T-helper 22 cell (primary cell): ENCODE results near the gene PDZD4.

Experiments
- DNase-seq: peaks from one replicate; pipeline ENCODE4 v3.0.0-alpha.2; 2020; ENCODE audit warnings: low read depth

PDZD4 gene

DNA sequence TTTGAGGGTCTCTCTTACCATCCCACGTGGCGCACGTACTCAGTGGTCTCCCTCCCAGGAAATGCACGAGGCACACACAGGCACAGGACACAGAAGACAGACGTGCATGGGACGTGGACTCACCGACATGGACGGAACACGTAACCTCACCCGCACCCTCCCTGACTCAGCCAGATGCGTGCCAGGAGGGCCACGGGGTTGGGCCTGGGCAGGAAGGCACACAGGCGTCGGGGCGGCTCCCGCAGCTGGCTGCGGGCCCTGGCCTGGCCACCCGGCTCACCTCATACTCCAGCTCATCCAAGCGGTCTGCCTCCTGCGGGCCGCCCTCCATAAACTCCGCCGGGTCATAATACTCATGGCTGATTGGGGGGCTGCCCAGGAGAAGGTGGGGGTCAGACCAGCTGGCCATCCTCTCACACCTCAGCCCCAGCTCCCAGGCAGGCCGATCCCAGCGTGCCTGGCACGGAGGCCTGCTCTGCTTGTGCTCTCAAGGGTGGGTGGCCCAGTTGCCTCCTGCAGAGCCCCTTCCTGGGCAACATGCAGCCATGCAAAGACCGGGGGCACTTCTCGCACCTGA lies 23.3 kb downstream of the PDZD4 start:
- DNase-seq, result no peak

DNA sequence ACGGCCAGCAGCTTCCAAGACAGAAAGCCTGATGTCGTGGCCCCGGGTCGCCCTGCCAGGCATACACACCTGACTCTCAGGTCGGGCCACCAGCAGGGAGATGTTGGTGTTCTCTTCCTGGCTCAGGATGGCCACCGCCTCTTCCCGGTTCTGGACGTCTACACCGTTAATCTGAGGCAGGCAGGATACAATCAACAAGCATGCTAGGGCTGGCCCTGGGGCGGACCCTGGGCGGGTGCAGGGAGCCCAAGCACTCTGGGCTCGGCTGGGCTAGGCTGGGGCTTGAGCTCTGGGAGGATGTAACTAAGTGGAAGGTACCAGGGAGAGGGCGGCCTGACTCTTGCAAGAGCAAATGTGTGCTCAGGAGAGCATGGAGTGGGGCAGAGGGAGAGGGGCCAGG lies 24.9 kb downstream of the PDZD4 start:
- DNase-seq, result no peak

DNA sequence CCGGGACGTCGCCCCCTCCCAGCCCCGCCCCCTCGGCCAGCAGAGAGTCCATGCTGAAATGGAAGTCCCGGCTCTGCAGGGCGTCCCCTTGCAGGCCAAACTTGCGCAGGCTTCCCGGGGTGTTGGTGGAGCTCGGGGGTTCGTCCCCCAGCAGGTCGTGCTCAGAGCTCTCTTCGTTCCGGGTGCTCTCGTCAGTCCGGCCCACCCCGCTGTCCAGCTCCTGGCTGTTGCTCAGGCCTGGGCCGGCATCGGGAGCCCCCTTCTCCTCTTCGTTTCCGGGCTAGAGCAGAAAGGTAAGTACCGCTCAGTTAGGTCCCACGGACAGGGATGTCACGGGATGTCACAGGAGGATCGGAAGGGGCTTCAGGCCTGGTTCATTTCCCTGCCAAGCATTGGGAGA lies 25.7 kb downstream of the PDZD4 start:
- DNase-seq, result no peak

DNA sequence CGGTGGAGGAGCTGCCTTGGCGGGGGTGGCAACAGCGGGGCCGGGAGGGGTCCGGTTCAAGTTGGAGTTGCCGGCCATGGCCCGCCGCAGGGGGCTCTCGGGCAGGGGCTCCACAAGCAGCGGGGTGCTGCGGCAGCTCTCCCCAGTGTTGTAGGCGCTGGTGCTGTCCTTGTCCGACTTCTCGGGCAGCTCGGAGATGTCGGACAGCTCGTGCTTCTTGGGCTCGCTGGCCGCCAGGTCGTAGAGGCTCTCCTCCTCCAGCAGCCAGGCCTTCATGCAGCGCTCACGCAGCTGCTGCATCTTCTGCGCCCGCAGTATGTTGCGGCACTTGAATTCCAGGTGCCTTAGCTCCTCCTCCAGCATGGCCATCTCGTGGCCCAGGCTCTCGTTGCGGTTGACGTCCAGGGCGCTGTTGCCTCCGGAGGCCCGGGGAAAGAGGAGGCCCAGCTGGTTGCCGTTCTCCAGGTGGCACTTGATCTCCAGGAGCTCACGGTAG lies 26.2 kb downstream of the PDZD4 start:
- no peak for DNase-seq

DNA sequence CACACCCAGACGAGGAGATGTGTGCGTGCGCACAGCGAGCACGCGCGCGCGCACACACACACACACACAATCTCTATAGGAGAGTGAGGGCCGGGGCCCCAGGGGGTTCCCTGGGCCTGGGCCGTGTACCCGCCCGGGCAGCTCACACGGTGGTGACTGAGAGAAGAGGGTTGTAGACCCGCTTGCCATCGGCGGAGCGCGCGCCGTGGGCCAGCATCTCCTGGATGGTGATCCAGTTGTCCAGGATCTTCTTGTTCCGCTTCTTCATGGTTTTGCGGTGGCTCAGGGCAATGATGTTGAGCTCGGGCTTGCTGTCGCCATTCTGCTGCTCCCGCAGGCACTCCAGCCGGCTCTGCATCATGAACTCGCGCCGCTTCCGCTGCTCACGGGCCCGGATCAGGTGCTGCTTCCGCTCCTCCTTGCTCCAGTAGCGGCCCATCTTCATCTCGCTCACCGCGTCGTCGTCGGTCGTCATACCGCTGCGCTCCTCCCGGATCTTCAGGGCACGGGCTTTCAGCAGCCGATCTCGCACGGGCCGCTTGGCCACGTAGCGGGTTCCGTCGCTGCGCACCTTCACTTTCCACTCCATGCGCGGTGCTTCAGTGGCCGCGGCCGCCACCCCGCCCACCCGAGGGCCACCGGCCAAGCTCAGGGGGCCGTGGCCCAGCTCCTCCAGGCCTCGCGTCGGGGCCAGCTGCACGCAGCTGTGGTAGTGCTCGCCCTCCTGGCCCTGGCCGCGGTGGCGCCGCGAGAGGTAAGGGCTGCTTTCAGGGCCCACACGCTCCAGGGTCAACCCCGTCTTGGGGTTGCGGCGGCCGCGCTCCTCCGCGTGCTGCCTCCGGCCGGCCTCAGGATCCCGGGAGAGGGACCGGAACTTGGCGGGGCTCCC lies 26.9 kb downstream of the PDZD4 start:
- no peak for DNase-seq

DNA sequence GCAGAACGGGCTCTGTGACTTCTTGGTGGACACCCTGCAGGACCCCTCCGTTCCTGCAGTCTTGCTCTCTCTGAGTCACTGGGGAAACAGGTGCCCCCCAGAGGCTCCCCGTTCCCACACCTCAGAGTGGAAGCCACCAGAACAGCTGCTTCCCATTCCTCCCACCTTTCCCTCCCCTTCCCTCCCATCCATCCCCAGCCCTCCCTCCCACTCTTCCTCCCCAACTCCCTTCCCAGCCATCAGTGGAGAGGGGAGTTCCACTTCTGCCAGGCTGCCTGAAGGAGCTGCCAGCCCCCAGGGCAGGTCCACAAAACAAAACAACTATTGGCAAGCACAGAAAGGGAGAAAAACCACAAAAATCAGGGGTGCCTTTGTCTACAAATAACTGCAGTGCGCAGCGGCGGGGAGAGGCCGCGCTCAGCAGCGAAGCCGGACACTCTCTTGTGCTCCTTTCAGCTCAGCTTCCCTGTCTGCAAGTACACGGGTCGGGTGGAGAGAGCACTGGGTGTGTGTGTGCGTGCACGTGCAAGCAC lies 27.8 kb downstream of the PDZD4 start:
- no peak for DNase-seq

DNA sequence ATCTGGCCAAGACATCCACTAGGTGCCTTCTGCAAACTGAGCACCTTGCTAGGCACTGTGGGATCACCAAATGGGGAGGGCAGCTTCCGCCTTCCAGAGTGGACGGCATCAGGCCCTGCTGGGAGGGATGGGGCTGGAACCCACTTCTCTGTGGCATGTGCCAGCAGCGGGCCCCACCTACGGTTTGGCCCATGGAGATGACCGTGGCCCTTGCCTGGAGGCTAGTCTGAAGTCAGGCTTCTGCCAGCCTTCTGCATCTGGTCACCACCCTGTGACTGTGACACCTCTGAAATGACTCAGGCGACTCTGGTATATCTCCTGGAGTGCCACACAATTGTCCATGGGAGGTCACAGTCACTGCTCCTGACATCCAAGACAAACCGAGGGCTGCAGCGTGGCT lies 28.7 kb downstream of the PDZD4 start:
- no peak for DNase-seq

DNA sequence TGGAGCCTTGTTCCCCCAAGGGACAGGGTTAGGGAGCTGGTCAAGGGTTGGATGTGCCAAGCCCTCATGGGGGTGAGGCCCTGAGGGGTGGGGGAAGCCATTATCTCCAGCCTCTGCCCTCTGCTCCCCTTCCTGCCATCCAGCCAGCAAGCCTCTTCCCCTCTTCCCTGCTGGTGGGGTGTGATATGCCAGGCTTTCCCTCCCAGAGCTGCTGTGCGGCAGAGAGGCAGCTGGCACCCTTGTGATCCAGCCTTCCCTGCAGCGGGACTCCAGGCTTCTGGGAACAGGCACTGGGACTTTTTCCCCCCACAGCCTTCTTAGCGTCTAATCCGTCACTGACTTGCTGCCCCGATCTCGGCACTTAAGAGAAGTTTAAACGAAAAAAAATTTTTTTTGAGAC lies 29.6 kb downstream of the PDZD4 start:
- DNase-seq, result no peak

DNA sequence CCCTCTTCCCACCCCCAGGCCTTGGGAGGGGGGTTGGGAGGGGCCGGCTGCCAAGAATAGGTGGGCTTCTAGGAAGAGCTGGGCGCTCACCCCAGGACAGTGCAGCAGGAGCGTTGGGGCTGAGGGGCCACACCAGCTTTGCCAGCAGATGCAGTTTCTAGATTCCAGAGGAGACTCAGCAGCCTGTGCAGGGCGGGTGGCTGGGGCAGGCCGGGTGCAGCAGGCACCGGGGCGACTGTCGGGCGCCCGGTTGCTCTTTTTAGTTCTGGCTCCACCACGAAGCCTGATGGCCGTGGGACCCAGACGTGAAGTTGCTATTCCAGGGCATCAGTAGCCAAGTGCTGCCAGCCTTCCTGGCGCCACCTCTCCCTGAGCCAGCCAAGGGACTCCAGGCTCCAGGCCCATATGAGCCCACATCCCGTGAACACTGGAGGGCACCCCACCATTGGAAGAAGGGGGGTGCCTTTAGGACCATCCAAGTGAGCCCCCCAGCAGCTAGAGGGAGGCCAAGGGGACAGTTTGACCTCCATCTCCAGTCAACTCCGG lies 30.1 kb downstream of the PDZD4 start:
- no peak for DNase-seq

DNA sequence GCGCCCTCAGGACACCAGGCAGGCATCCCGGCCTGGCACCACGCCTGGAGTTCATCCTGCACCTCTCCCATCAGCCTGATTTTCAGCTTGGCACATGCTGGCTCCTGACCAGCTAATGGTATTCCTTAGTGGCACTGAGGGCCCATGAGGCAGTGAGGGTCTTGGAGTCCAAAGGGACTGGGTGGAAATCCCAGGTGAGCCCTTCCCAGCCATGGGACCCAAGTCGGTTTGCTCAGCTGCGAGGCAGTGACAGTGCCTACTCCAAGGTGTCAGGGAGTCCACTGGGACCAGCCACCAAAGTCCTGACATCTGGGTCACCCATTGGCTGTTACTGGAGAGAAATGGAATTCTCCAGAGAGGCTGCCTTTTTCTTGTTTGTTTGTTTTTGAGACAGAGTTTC lies 31.0 kb downstream of the PDZD4 start:
- no peak for DNase-seq

DNA sequence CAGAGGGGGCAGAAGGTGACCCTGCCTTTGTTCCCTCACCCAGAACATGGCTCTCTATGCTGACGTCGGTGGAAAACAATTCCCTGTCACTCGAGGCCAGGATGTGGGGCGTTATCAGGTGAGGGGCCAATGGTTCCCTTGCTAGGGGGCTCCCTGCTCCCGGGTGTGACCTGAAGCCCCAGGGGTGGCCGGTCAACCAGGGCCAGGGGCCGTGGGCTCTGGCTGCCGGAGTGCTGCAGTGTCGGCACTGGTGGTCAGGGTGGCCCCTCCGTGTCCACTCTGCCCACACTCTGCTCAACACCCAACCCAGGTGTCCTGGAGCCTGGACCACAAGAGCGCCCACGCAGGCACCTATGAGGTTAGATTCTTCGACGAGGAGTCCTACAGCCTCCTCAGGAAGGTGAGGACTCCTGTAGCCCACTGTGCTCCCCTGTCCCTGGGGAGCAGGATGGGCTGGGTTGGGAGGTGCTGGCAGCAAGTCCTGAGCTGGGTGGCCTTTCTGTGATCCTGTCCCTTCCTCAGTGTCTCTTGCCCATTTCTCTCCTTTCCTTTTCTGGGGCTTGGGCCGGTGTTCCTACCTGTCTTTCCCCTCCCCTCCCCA lies 32.8 kb downstream of the PDZD4 start:
- no peak for DNase-seq

DNA sequence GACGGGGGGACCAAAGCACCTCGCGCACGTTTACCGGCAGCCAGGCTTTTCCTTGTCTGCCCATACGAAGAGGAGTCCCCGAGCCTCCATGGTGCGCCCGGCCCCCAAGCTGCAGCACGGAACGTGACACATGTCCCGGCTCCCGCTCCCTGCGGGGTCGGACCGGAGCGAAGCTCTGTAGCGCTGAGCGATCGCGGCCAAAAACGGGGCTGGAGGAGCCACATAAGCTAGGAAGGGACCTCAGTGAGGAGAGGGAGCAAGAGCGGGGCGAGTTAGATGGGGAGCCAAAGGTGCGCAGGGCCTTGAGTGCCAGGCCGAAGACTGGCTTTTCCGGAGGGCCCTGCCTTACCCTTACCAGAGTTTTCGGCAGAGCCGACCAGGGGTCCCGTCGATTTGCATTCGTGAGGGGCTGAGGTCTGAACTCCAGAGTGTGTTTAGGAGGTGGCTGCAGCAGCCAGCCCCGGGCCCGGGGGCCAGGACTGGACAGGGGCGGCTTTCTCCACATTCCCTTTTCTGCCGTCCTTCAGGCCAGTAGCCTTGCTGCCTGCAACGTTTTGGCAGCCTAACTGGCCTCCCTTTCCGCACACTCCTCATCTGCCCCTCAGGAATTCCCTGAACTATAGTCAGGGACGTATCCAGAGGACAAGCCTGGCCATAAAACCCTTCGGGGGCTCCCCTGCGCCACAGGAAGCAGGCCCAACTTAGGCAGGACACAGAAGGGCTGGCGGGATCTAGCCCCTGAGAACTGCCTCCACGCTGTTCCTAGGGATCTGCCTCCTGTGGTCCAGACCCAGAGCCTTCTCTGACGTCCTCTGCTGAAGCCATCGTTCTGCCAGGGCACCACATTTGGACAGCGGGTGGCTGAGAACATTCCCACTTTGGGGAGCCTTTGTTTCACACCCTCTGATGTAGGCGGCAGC lies 35.2 kb downstream of the PDZD4 start:
- no peak for DNase-seq

DNA sequence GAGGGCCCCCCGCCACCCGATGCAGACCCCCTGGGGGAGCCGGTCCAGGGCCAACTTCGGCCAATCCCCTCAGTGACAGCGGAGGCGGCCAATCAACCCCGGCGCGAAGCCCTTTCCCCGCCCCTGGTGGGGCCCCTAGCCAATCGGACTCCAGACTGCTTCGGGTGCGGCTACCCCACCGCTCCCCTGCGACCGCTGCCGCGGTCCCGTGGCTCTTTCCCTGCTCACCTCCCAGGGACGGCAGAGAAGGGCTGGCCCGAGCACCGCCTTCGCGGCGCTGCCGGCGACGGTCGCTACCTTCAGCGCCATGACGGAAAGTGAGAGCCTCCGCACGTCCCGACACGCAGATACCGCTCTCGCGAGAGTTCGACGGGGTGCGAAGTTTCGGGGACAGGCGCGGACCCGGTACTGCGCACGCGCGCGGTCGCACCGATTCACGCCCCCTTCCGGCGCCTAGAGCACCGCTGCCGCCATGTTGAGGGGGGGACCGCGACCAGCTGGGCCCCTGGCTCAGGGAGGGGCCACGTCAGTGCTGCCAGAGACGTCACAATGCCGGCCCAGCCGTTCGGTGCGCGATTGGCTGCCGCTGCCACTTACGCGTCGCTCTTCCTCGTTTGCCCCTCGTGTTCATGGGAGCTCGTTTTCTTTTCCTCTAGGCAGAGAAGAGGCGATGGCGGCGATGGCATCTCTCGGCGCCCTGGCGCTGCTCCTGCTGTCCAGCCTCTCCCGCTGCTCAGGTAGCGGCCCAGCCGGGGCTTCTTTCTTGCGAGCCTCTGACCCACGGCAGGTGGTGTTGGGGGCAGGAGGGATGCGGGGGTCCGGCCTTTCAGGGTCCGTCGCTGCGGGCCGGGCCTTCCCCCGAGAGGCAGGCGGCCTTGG lies 36.1 kb downstream of the PDZD4 start, which contains the start of the genes IDH3G and SSR4:
TSS of gene IDH3G (minus strand) at position 358 of the 879 bp plus-strand sequence. CDS start at position 309, 49 bp downstream.
TSS of gene SSR4 (plus strand) at position 651 of the 879 bp plus-strand sequence. CDS start at position 671, 20 bp downstream.
- peak; percentile 88 for DNase-seq

DNA sequence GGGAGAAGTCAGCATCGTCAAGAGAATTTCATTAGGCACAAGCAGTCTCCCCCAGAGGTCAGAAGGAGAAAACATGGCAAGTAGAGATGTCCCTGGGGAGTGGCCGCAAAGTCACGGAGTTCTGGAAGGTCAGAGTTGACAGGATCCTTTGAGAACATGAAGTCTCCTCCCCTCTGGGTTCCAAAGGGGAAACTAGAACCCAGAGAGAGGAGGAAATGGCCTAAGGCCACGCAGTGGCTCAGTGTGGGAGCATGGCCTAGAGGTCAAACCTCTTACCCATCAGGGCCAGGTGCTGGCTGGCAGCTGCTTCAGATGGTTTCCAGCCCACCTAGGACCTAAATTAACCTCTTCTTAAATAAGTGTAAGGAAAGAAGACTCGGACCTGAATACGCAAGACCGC lies 37.1 kb downstream of the PDZD4 start:
- DNase-seq, result no peak

DNA sequence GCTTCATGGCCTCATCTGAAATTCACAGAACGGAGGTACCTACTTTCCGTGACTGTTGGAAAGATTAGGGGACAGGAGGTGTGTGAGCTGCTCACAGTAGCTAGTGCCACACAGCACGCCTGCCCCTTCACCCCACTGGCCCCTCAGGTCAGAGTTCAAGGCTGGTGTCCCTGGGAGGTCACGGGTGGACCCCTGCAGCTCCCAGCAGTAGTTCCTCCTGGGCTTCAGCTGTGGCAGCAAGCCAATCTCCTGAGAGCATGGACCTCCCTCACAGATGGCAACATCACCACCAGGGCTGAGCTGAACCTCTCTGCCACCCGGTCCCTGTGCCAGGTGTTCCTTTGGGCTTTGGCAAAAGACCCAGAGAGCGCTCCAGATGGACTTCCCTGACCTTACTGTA lies 38.0 kb downstream of the PDZD4 start:
- DNase-seq, result no peak

DNA sequence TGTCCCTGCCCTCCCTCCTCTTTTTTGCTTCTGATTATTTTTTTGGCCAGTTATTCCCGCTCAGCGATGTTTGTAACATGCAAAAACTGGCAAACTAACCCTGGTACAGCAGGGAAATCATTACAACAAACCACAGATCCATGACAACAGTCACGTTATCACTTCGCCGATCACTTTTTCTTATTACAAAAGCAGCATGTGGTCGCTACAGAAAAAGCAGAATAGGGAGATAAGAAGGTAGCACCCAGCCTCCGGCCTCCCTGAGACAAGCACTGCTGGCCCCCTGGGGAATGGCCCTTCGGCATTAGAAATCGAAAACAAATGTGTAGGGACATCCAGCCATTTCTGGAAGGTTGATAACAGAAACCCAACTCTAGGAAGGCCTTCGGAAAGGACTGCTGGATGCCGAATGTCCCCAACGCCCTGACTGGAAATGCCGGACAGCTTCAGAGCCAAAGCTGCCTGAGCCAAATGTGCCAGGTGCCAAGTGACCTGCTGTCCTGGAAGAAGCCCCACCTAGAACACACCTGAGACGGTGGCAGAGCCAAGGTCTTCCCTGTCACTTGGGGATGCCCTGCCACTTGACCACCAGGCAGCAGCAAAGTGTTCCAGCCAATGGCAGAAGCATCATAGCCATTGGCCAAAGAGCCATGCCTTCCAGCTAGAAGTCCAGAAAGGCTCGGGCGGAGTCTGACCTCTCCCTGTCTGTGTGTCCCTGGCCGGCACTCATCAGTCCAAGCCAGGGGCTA lies 39.1 kb downstream of the PDZD4 start:
- DNase-seq, result no peak

DNA sequence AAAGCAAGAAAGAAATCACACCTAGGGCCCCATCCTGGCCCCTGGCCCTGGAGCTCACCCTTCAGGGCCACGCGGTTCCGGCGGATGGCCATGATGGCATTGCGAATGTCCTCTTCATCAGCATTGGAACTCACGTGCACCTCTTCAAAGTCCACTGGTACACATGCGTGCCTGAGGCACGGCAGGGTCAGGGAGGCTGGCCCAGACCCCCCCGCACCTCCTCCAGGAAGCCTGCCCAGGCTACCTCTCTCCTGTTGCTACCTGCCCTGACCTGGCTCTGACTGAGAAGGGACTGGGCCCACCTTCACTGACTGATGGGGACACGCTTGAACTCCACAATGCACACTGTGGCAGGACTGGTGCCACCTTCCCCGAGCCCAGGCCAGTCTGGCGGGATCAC lies 40.7 kb downstream of the PDZD4 start:
- DNase-seq, result no peak

DNA sequence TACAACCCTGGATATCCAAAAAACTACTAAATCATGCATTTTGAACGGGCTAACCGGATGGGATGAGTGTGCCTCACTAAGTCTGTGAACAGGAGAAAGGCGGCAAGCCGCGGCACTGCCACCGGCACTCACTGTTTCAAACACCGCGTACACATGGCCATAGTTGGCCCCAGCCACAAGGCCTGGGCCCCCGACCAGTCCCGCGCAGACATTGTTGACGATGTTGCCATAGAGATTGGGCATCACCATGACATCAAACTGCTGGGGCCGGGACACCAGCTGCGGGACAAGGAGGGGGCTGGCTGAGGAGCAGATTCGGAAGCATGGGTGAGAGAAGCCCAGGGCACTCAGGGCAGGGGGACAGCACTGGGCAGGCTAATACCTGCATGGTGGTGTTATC lies 43.7 kb downstream of the PDZD4 start:
- DNase-seq, result no peak

DNA sequence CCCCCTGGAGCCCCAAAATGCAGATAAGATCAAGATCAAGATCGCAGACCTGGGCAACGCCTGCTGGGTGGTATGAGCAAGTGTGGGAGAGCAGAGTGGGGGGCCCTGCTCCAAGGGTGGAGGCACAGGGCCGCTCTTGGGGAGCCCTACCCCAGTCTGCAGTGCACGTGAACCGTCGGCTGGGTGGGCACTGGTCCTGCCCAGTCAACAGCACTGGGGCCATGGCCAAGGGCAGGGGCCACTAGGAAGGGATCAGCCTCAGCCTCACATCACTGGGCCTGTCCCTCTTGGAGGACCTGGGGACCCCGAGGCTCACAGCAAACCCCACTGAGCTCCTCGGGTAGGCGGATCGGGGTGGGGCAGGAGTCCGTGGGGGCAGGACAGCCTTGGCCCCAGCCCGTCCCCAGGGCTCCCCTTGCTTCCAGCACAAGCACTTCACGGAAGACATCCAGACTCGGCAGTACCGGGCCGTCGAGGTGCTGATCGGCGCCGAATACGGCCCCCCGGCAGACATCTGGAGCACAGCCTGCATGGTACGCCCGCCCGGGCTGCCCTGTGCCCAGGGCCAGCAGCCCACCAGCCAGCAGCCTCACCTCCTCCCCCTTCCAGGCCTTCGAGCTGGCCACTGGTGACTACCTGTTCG lies 45.9 kb downstream of the PDZD4 start:
- no peak for DNase-seq
